Measurements from ENCODE around the gene ZSWIM6.

- TF ChIP-seq CTCF (IDR thresholded peaks at IDR 0.05) (no peak), ZFX (IDR thresholded peaks at IDR 0.05; ENCODE audit: borderline replicate concordance) (no peak)
Observed at GRCh38 chr5:61401726-61402125, 69.7 kb downstream of the ZSWIM6 start.

Measured in 22Rv1 (cell line).